ENCODE measurements around the gene RAPGEF1. TPM values are rescaled to one million over a fixed set of nuclear protein-coding genes. Genes with fewer than 3 reads are reported as not detected.

The RAPGEF1 gene
- polyA plus RNA-seq, 2 of the 4 experiments (the other 2 are of a cell fraction): 21.6 to 27.7 TPM

GRCh38 chr9:131771646-131772045 lies 31.8 kb upstream of the RAPGEF1 start:
- CTCF ChIA-PET: interaction anchor here (0.5 to 3.4 kb wide), 3 partner anchors 9 to 1494 kb away, joined by 3 to 16 read pairs (median 6); no protein-coding TSS in a partner anchor
- TF ChIP-seq ZNF302 (CRISPR knock-in tag; IDR thresholded peaks at IDR 0.05) (no peak), KDM5A (IDR thresholded peaks at IDR 0.05) (no peak), ZSCAN20 (CRISPR knock-in tag; IDR thresholded peaks at IDR 0.05) (no peak), MAX (IDR thresholded peaks at IDR 0.05) (no peak), POLR2A (IDR thresholded peaks at IDR 0.05; ENCODE audit: low read length) (no peak), RNF2 (IDR thresholded peaks at IDR 0.05; ENCODE audit: borderline replicate concordance, low read depth) (no peak), JUNB (IDR thresholded peaks at IDR 0.05) (no peak), HES2 (IDR thresholded peaks at IDR 0.05) (no peak), CHD2 (IDR thresholded peaks at IDR 0.05; ENCODE audit: low read length, partially characterized antibody) (no peak), TP53 (CRISPR knock-in tag; IDR thresholded peaks at IDR 0.05) (no peak), CBX8 (IDR thresholded peaks at IDR 0.05) (no peak), BHLHE40 (IDR thresholded peaks at IDR 0.05; ENCODE audit: low read depth, low read length) (no peak)
- TF ChIP-seq, protein P1, sequence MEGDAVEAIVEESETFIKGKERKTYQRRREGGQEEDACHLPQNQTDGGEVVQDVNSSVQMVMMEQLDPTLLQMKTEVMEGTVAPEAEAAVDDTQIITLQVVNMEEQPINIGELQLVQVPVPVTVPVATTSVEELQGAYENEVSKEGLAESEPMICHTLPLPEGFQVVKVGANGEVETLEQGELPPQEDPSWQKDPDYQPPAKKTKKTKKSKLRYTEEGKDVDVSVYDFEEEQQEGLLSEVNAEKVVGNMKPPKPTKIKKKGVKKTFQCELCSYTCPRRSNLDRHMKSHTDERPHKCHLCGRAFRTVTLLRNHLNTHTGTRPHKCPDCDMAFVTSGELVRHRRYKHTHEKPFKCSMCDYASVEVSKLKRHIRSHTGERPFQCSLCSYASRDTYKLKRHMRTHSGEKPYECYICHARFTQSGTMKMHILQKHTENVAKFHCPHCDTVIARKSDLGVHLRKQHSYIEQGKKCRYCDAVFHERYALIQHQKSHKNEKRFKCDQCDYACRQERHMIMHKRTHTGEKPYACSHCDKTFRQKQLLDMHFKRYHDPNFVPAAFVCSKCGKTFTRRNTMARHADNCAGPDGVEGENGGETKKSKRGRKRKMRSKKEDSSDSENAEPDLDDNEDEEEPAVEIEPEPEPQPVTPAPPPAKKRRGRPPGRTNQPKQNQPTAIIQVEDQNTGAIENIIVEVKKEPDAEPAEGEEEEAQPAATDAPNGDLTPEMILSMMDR (IDR thresholded peaks at IDR 0.05): no peak
- DNase-seq (ENCODE audit: low read depth in 1 of 2, low spot score in 1 of 2): no peak
- POLR2A ChIA-PET: no interaction called here
- no peak overlapping the region for H3K27ac ChIP-seq
- ATAC-seq: no peak
- WGBS (ENCODE audit: missing lambda C conversion rate): 18% methylated on average over 3 of the region's 3 CpGs
- no peaks in the 10 kb centered on the region for H3K9me3 ChIP-seq
- no peak overlapping the region for H3K4me3 ChIP-seq
- H3K4me1 ChIP-seq: no peaks in the 10 kb centered on the region
- no peak for FAIRE-seq
- H3K4me2 ChIP-seq: no peak overlapping the region

DNA sequence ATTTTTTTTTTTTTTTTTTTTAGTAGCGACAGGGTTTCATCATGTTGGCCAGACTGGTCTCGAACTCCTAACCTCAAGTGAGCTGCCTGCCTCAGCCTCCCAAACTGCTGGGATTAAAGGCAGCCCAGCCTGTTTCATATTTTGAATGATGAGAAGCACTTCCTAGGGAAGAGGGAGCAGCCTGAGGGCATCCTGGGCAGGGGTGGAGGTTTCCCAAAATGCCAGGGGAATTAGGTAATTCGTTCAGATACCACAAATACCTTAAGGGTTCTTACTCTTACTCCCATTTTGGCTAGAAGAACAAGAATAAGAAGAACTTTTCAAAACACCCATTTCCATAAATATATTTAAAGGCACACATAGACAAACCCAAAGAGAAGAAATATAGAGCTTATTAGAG lies 29.5 kb upstream of the RAPGEF1 start:
- POLR2A ChIA-PET: no interaction called here
- Histone ChIP-seq H3K4me2 (no peak overlapping the region), H3K4me3 (no peak overlapping the region), H3K27ac (no peak overlapping the region), H3K9me3 (no peaks in the 10 kb centered on the region), H3K4me1 (no peaks in the 10 kb centered on the region)
- DNase-seq (ENCODE audit: low read depth in 1 of 2, low spot score in 1 of 2) (no peak), ATAC-seq (no peak), FAIRE-seq (no peak)
- CTCF ChIA-PET: interaction anchor here (0.6 to 1.6 kb wide), 4 partner anchors 14 to 468 kb away, joined by 3 read pairs; no protein-coding TSS in a partner anchor
- TF ChIP-seq ATOH8 (CRISPR knock-in tag; IDR thresholded peaks at IDR 0.05; ENCODE audit: low read depth) (no peak), HOXB13 (CRISPR knock-in tag; IDR thresholded peaks at IDR 0.05; ENCODE audit: low read depth) (no peak), EHF (CRISPR knock-in tag; IDR thresholded peaks at IDR 0.05) (no peak), FOXS1 (CRISPR knock-in tag; IDR thresholded peaks at IDR 0.05) (no peak), HMGXB4 (CRISPR knock-in tag; IDR thresholded peaks at IDR 0.05; ENCODE audit: borderline replicate concordance) (no peak), RARB (CRISPR knock-in tag; IDR thresholded peaks at IDR 0.05) (no peak), RFX5 (IDR thresholded peaks at IDR 0.05) (no peak), PHF8 (IDR thresholded peaks at IDR 0.05; ENCODE audit: borderline replicate concordance, low read depth) (no peak), EP300 (IDR thresholded peaks at IDR 0.05) (no peak), CHD4 (IDR thresholded peaks at IDR 0.05; ENCODE audit: borderline replicate concordance) (no peak), RAD21 (conservative IDR thresholded peaks at IDR 0.05 in 1 of 2, IDR thresholded peaks at IDR 0.05 in 1 of 2) (no peak), TP53 (CRISPR knock-in tag; IDR thresholded peaks at IDR 0.05) (no peak)
- TF ChIP-seq, protein P2, sequence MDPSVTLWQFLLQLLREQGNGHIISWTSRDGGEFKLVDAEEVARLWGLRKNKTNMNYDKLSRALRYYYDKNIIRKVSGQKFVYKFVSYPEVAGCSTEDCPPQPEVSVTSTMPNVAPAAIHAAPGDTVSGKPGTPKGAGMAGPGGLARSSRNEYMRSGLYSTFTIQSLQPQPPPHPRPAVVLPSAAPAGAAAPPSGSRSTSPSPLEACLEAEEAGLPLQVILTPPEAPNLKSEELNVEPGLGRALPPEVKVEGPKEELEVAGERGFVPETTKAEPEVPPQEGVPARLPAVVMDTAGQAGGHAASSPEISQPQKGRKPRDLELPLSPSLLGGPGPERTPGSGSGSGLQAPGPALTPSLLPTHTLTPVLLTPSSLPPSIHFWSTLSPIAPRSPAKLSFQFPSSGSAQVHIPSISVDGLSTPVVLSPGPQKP (IDR thresholded peaks at IDR 0.05; ENCODE audit: low read depth, low read length): no peak
- TF ChIP-seq, protein P1 (IDR thresholded peaks at IDR 0.05): no peak
- WGBS (ENCODE audit: missing lambda C conversion rate): 11% methylated on average over 3 of the region's 3 CpGs
